OCI-LY7 (cell line): Measurements from ENCODE around the gene TMEM200B.

ENCODE experiments used
- EZH2phosphoT487 ChIP-seq: fragments of 200-600 bp; sonication (generic); IDR thresholded peaks from 2 replicates; pipeline ENCODE4 v1.6.1; 2018; ENCODE audit warnings: low read depth, borderline replicate concordance, mild to moderate bottlenecking, mixed run types, antibody characterized with exemption, low read length, moderate library complexity, mixed read lengths
- TF ChIP-seq, protein P1 (sequence below): fragments of 200-600 bp; sonication (generic); conservative IDR thresholded peaks from 2 replicates; pipeline ENCODE4 v1.5.1; 2014; ENCODE audit warnings: mild to moderate bottlenecking, antibody characterized with exemption, low read length, moderate library complexity, mixed read lengths

GRCh38 chr1:29136391-29136915 is 12.8 kb upstream of the TMEM200B start:
- TF ChIP-seq EZH2phosphoT487, result no peak
- TF ChIP-seq, protein P1, sequence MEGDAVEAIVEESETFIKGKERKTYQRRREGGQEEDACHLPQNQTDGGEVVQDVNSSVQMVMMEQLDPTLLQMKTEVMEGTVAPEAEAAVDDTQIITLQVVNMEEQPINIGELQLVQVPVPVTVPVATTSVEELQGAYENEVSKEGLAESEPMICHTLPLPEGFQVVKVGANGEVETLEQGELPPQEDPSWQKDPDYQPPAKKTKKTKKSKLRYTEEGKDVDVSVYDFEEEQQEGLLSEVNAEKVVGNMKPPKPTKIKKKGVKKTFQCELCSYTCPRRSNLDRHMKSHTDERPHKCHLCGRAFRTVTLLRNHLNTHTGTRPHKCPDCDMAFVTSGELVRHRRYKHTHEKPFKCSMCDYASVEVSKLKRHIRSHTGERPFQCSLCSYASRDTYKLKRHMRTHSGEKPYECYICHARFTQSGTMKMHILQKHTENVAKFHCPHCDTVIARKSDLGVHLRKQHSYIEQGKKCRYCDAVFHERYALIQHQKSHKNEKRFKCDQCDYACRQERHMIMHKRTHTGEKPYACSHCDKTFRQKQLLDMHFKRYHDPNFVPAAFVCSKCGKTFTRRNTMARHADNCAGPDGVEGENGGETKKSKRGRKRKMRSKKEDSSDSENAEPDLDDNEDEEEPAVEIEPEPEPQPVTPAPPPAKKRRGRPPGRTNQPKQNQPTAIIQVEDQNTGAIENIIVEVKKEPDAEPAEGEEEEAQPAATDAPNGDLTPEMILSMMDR, result no peak
